ENCODE measurements around the gene DPF1. TPM values are rescaled to one million over a fixed set of nuclear protein-coding genes. Genes with fewer than 3 reads are reported as not detected.

DPF1 gene
- total RNA-seq, 2 experiments from 2014 or later, result 7.6 to 11.3 TPM

DNA sequence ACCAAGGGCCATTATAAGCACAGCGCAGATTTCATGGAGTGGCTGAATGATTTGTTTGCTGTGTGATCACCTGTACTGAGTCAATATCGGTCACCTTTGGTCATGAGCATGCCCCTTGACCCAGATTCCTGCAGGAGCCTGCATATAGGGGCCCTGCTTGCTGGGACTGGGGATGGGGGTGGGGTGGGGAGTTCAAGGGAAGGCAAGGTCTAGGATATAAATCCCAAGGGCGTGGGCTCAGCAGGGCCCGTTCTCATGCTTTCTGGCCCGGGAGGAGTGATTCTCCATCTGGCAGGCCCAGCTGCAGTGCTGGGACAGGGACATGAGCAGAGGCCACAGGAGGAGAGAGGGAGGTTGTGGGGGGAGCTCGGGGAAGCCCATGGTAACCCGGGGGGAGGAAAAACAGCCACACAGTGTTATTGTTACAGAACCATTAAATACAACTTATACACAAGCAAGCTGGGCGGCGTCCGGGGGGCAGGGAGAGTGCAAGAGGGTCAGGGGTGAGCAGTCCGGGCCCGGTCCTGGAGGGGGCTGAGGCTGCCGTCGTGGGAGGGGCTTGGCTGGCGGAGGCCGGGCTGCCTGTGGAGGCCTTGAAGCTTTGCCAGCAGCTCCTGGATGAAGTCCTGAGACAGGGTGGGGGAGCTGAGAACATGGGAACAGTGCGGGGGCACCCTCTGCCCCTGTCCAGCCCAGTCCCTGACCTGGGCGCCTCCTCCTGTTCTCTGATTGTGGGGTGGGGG, 27.0 kb upstream of the DPF1 start:
- H3K36me3 ChIP-seq (ENCODE audit: insufficient read depth, low read length), result no peaks in the 10 kb centered on the region
- no peak for TF ChIP-seq CTCF (conservative IDR thresholded peaks at IDR 0.05; ENCODE audit: low read length)
- no peak for TF ChIP-seq EZH2phosphoT487 (IDR thresholded peaks at IDR 0.05; ENCODE audit: borderline replicate concordance, low read depth, low read length)
- H3K9me3 ChIP-seq (ENCODE audit: low read length), result no peaks in the 10 kb centered on the region
- intact Hi-C loops (cut with micrococcal nuclease; ENCODE audit: unreplicated experiment), result no loop called here
- DNase-seq (ENCODE audit: low spot score), result no peak
- H3K4me1 ChIP-seq (ENCODE audit: insufficient read depth, low read length, poor library complexity, severe bottlenecking), result peaks cover 5% of the 10 kb centered on the region
- BruUV-seq (replicated peaks), result no TSS peak
- H4K20me1 ChIP-seq (ENCODE audit: insufficient read depth, low read length), result no peaks in the 10 kb centered on the region
- H3K9me2 ChIP-seq (ENCODE audit: insufficient read depth, low read length), result no peaks in the 10 kb centered on the region
- CTCF ChIA-PET (ENCODE audit: unreplicated experiment), result no interaction called here
- H3K79me2 ChIP-seq (ENCODE audit: insufficient read depth, low read depth, low read length), result no peaks in the 10 kb centered on the region
- no peak overlapping the region for H2AFZ ChIP-seq (ENCODE audit: low read length)
- no peak overlapping the region for H3K27ac ChIP-seq (ENCODE audit: low read depth, low read length, poor library complexity, severe bottlenecking)
- H3K4me3 ChIP-seq (ENCODE audit: low read depth, low read length, poor library complexity, severe bottlenecking), result no peak overlapping the region
- H3K4me2 ChIP-seq (ENCODE audit: low read length), result no peak overlapping the region
- POLR2A ChIA-PET, result interaction anchor here (0.7 to 1.6 kb wide), 2 partner anchors 15 to 34 kb away, joined by 3 to 6 read pairs; no protein-coding TSS in a partner anchor

DNA sequence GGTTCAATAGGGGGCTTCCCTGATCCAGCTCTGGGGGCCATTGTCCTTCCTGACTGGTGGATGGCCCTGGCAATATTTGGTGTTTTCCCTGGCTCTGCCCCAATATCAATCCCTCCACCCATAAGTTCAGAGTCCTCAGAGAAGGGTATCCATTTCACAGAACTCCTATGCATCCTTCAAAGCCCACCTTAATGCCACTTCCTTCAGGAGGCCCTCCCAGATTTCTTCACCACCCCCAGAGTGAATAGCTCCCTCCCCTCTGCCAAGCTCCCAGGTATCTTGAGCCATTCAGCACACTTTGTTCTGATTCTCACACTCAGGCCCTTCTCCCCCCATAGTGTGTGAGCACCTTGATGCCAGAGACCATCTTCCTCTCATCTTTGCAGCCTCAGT, 26.4 kb upstream of the DPF1 start:
- ChIA-PET POLR2A (interaction anchor here (1.0 kb wide), 1 partner anchor 15 kb away, joined by 3 read pairs; no protein-coding TSS in a partner anchor), CTCF (ENCODE audit: unreplicated experiment) (no interaction called here)
- H3K9me3 ChIP-seq (ENCODE audit: low read length), result no peaks in the 10 kb centered on the region
- H3K36me3 ChIP-seq (ENCODE audit: insufficient read depth, low read length), result no peaks in the 10 kb centered on the region
- H3K4me2 ChIP-seq (ENCODE audit: low read length), result no peak overlapping the region
- no peak overlapping the region for H2AFZ ChIP-seq (ENCODE audit: low read length)
- no peaks in the 10 kb centered on the region for H4K20me1 ChIP-seq (ENCODE audit: insufficient read depth, low read length)
- DNase-seq (ENCODE audit: low spot score), result no peak
- H3K4me3 ChIP-seq (ENCODE audit: low read depth, low read length, poor library complexity, severe bottlenecking), result no peak overlapping the region
- no peaks in the 10 kb centered on the region for H3K79me2 ChIP-seq (ENCODE audit: insufficient read depth, low read depth, low read length)
- H3K4me1 ChIP-seq (ENCODE audit: insufficient read depth, low read length, poor library complexity, severe bottlenecking), result peaks cover 5% of the 10 kb centered on the region
- no peaks in the 10 kb centered on the region for H3K9me2 ChIP-seq (ENCODE audit: insufficient read depth, low read length)
- BruUV-seq (replicated peaks), result no TSS peak
- intact Hi-C loops (cut with micrococcal nuclease; ENCODE audit: unreplicated experiment), result no loop called here
- no peak overlapping the region for H3K27ac ChIP-seq (ENCODE audit: low read depth, low read length, poor library complexity, severe bottlenecking)
- TF ChIP-seq CTCF (conservative IDR thresholded peaks at IDR 0.05; ENCODE audit: low read length), result no peak

DNA sequence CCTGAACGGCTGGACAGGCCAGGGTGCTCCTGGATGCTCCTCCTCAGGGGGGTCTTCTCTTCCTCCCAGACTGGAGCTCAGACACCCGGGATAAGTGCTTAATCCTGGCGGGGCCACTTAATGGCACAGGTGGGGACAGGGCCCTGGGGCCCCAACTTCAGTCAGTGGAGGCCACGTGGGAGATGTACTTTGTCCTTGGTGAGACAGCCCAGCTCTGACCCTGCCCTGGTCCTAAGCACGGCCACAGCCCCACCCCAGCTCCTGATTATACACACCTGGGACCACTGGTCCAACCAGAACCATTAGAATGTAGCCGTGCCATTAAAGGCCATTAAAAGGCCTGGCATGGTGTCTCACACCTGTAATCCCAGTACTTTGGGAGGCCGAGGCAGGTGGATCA, 24.4 kb upstream of the DPF1 start:
- no peaks in the 10 kb centered on the region for H3K36me3 ChIP-seq (ENCODE audit: insufficient read depth, low read length)
- no peaks in the 10 kb centered on the region for H4K20me1 ChIP-seq (ENCODE audit: insufficient read depth, low read length)
- intact Hi-C loops (cut with micrococcal nuclease; ENCODE audit: unreplicated experiment), result no loop called here
- no TSS peak for BruUV-seq (replicated peaks)
- POLR2A ChIA-PET, result interaction anchor here (0.6 kb wide), 1 partner anchor 21 kb away, joined by 3 read pairs; no protein-coding TSS in a partner anchor
- no peaks in the 10 kb centered on the region for H3K9me3 ChIP-seq (ENCODE audit: low read length)
- no peak for DNase-seq (ENCODE audit: low spot score)
- TF ChIP-seq CTCF (conservative IDR thresholded peaks at IDR 0.05; ENCODE audit: low read length) (no peak), EZH2phosphoT487 (IDR thresholded peaks at IDR 0.05; ENCODE audit: borderline replicate concordance, low read depth, low read length) (no peak)
- no peaks in the 10 kb centered on the region for H3K9me2 ChIP-seq (ENCODE audit: insufficient read depth, low read length)
- H3K4me2 ChIP-seq (ENCODE audit: low read length), result no peak overlapping the region
- CTCF ChIA-PET (ENCODE audit: unreplicated experiment), result no interaction called here
- H3K27ac ChIP-seq (ENCODE audit: low read depth, low read length, poor library complexity, severe bottlenecking), result no peak overlapping the region
- H3K79me2 ChIP-seq (ENCODE audit: insufficient read depth, low read depth, low read length), result no peaks in the 10 kb centered on the region
- H2AFZ ChIP-seq (ENCODE audit: low read length), result no peak overlapping the region
- H3K4me1 ChIP-seq (ENCODE audit: insufficient read depth, low read length, poor library complexity, severe bottlenecking), result peaks cover 10% of the 10 kb centered on the region
- no peak overlapping the region for H3K4me3 ChIP-seq (ENCODE audit: low read depth, low read length, poor library complexity, severe bottlenecking)
